Measurements from ENCODE around the gene RTBDN.

GRCh38 chr19:12856653-12857052 is 22.3 kb upstream of the RTBDN start:
- TF ChIP-seq SUZ12 (IDR thresholded peaks at IDR 0.05), result no peak
- TF ChIP-seq SP1 (IDR thresholded peaks at IDR 0.05), result no peak
